Measurements from ENCODE around the gene KRT1. TPM values are rescaled to one million over a fixed set of nuclear protein-coding genes. Genes with fewer than 3 reads are reported as not detected.

KRT1 gene
- total RNA-seq, 2 donors from 2014 or later = 1.5 to 18.1 TPM

DNA sequence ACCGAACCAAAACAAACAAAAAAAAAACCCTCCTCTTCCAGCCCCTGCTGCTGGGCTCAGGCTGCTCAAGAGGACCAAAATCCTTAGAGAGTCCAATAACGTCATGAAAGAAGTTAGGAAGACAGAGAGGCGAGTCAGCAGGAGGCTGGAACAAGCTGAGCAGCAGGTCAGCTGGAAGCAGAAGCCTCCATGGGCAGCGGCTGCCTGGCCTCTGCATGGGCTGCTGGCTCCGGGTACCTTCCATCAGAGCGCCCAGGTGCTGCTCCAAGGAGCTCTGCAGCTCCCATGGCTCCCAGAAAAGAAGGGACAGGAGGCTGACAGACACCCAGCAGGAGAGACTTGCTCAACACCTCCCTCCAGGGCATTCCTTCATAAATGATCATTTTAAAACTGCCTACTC lies 25.0 kb downstream of the KRT1 start:
- 50% methylated on average over 6 of the region's 6 CpGs for WGBS
- no peak for TF ChIP-seq POLR2A (IDR thresholded peaks at IDR 0.05)
- no peak for TF ChIP-seq POLR2AphosphoS5 (IDR thresholded peaks at IDR 0.05)
- TF ChIP-seq, protein P1, sequence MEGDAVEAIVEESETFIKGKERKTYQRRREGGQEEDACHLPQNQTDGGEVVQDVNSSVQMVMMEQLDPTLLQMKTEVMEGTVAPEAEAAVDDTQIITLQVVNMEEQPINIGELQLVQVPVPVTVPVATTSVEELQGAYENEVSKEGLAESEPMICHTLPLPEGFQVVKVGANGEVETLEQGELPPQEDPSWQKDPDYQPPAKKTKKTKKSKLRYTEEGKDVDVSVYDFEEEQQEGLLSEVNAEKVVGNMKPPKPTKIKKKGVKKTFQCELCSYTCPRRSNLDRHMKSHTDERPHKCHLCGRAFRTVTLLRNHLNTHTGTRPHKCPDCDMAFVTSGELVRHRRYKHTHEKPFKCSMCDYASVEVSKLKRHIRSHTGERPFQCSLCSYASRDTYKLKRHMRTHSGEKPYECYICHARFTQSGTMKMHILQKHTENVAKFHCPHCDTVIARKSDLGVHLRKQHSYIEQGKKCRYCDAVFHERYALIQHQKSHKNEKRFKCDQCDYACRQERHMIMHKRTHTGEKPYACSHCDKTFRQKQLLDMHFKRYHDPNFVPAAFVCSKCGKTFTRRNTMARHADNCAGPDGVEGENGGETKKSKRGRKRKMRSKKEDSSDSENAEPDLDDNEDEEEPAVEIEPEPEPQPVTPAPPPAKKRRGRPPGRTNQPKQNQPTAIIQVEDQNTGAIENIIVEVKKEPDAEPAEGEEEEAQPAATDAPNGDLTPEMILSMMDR (IDR thresholded peaks at IDR 0.05) = no peak
- intact Hi-C loops (cut with DNase I) = no loop called here
- Histone ChIP-seq H3K9me3 (no peaks in the 10 kb centered on the region), H3K36me3 (no peaks in the 10 kb centered on the region), H3K27ac (no peak overlapping the region), H3K27me3 (replicated peaks; ENCODE audit: insufficient read depth) (peaks cover 7% of the 10 kb centered on the region), H3K4me3 (no peak overlapping the region), H3K4me1 (replicated peaks) (peaks cover 9% of the 10 kb centered on the region)
- DNase-seq (ENCODE audit: low spot score) = no peak

DNA sequence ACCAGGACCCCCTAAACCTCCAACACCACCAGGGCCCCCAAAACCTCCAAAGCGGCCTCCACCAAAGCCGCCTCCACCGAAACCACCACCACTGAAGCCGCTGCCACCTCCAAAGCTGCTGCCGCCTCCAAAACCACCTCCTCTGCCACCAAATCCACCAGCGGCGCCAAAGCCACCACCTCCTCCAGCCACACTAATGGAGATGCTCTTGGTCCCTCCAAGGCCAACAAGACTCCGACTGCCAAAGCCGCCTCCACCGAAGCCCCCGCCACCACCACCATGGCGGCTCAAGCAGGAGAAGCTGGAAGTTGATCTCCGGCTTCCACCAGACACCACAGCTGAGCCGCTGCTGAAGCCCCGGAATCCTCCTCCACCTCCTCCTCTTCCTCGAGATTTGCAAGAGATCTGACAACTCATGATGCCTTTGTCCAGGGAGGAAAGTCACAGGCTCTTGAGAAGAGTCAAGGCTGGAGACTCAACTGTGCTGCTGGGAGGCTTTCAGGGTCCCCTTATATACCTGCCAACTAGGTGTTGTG lies 28.4 kb downstream of the KRT1 start, which contains the start of gene KRT2:
Gene KRT2 (minus strand): TSS at position 486 of the 536 bp plus-strand sequence. CDS start 69 bp downstream, at position 417.
- 95% methylated on average over 16 of the region's 16 CpGs for WGBS

DNA sequence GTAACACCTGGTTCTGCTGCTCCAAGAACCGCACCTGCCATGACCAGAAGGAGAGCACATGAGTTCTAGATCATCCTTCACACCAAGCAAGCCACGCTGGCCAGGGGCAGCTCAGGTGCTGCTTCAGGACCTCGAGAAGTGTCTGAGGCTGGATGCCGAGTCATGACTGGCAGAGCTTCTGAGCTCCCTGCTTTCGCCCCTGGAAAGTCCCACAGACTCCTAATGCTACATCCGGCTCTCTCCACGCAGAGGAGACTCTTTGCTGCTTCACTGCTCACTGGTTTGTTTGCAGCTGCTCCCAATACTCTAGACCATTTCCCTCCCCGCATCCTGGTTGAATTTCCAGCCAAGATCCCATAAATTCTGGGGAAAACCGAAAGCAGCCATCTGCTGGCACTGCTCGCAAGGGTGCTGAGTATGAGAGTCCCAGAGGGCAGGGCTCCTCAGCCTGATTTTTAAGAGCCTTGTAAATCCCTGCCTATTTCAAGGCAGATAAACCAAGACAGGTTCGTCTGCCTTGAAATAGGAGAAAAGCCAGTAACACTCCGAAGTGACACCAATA lies 29.6 kb downstream of the KRT1 start:
- Histone ChIP-seq H3K36me3 (no peaks in the 10 kb centered on the region), H3K27ac (peak overlapping the region in 1 of 2 donors; percentile 20), H3K27me3 (replicated peaks; ENCODE audit: insufficient read depth) (no peaks in the 10 kb centered on the region), H3K4me1 (replicated peaks) (peaks cover 6% of the 10 kb centered on the region), H3K4me3 (no peak overlapping the region), H3K9me3 (no peaks in the 10 kb centered on the region)
- WGBS = 30% methylated on average over 11 of the region's 12 CpGs
- intact Hi-C loops (cut with DNase I) = no loop called here
- TF ChIP-seq POLR2AphosphoS5 (IDR thresholded peaks at IDR 0.05) = peak; percentile 93
- TF ChIP-seq, protein P1 (IDR thresholded peaks at IDR 0.05) = no peak
- peak; percentile 81 for DNase-seq (ENCODE audit: low spot score)

More for the DNA sequence above, 28.4 kb downstream of the KRT1 start, which contains the start of gene KRT2:
- no peak within 1 kb of the TSS for H3K27ac ChIP-seq
- no peaks in the 10 kb centered on the region for H3K27me3 ChIP-seq (replicated peaks; ENCODE audit: insufficient read depth)
- H3K36me3 ChIP-seq = no peaks in the 10 kb centered on the region
- peaks cover 9% of the 10 kb centered on the region for H3K4me1 ChIP-seq (replicated peaks)
- no peaks in the 10 kb centered on the region for H3K9me3 ChIP-seq
- DNase-seq (ENCODE audit: low spot score) = no peak
- no peak within 1 kb of the TSS for H3K4me3 ChIP-seq
- intact Hi-C loops (cut with DNase I) = no loop called here
- TF ChIP-seq, protein P1 (IDR thresholded peaks at IDR 0.05) = no peak
- no peak for TF ChIP-seq POLR2AphosphoS5 (IDR thresholded peaks at IDR 0.05)
- no peak for TF ChIP-seq POLR2A (IDR thresholded peaks at IDR 0.05)

GRCh38 chr12:52649066-52649465 lies 31.1 kb downstream of the KRT1 start:
- intact Hi-C loops (cut with DNase I) = no loop called here
- WGBS = 93% methylated on average over 6 of the region's 6 CpGs
- no peak for DNase-seq (ENCODE audit: low spot score)

More at GRCh38 chr12:52649066-52649465, 31.1 kb downstream of the KRT1 start:
- H3K4me3 ChIP-seq = no peak overlapping the region
- TF ChIP-seq, protein P1 (IDR thresholded peaks at IDR 0.05) = no peak
- no peak for TF ChIP-seq POLR2AphosphoS5 (IDR thresholded peaks at IDR 0.05)
- TF ChIP-seq POLR2A (IDR thresholded peaks at IDR 0.05) = no peak
- H3K36me3 ChIP-seq = no peaks in the 10 kb centered on the region
- H3K4me1 ChIP-seq (replicated peaks) = no peaks in the 10 kb centered on the region
- H3K27me3 ChIP-seq (replicated peaks; ENCODE audit: insufficient read depth) = no peaks in the 10 kb centered on the region
- no peaks in the 10 kb centered on the region for H3K9me3 ChIP-seq
- no peak overlapping the region for H3K27ac ChIP-seq

Data from prostate gland (tissue), 2 donors.